BLaER1 treated with 17β-estradiol and CSF1 and Interleukin-3, amounts not matched to agents 10 nM and 100 nM (cell line): ENCODE data around the gene KRTAP10-2.
"Not testable (repeated sequence)": the region's sequence is repeated elsewhere in the genome, so short reads cannot be mapped to it uniquely, and the experiment has no call there.

ENCODE experiments used
- H3K27ac ChIP-seq, 11 experiments: shearing (Covaris generic); formaldehyde crosslinking; 2 replicates each; pipeline ENCODE4 v1.8.1; 2022
- H3K27me3 ChIP-seq, 11 experiments: shearing (Covaris generic); formaldehyde crosslinking; 2 replicates each; pipeline ENCODE4 v1.8.1; 2022
- H3K36me3 ChIP-seq, 11 experiments: shearing (Covaris generic); formaldehyde crosslinking; 2 replicates each; pipeline ENCODE4 v1.8.1; 2022
- H3K4me1 ChIP-seq, 10 experiments: shearing (Covaris generic); formaldehyde crosslinking; 2 replicates each; pipeline ENCODE4 v1.8.1; 2022
- H3K4me2 ChIP-seq, 11 experiments: shearing (Covaris generic); formaldehyde crosslinking; 2 replicates each; pipeline ENCODE4 v1.8.1; 2022
- H3K4me3 ChIP-seq, 10 experiments: shearing (Covaris generic); formaldehyde crosslinking; 2 replicates each; pipeline ENCODE4 v1.8.1; 2022
- H3K9ac ChIP-seq, 11 experiments: shearing (Covaris generic); formaldehyde crosslinking; 2 replicates each; pipeline ENCODE4 v1.8.1; 2022
- H3K9me3 ChIP-seq, 11 experiments: shearing (Covaris generic); formaldehyde crosslinking; replicated peaks in 1 of 11; 2 replicates each; pipeline ENCODE4 v1.8.1; 2022
- H4K20me1 ChIP-seq, 11 experiments: shearing (Covaris generic); formaldehyde crosslinking; 2 replicates each; pipeline ENCODE4 v1.8.1; 2022
- Cebpa-rat ChIP-seq, 11 experiments: shearing (Covaris generic); IDR thresholded peaks; 2 replicates each; pipeline ENCODE4 v1.8.1; 2022

The KRTAP10-2 gene

GRCh38 chr21:44505673-44506278, 45.5 kb downstream of the KRTAP10-2 start:
- no peak for TF ChIP-seq Cebpa-rat (IDR thresholded peaks at IDR 0.05)
- H3K4me2 ChIP-seq: peak overlapping the region in 5 of 11 experiments; percentile 32 to 67 (median 48); a peak in 7 of 22 replicates
- peaks cover 0 to 13% (median 0%) of the 10 kb centered on the region in 11 experiments; a peak in 2 of 22 replicates for H4K20me1 ChIP-seq
- no peaks in the 10 kb centered on the region for H3K27me3 ChIP-seq
- no peak overlapping the region for H3K4me3 ChIP-seq
- H3K9ac ChIP-seq: no peak overlapping the region; a peak in 1 of 22 replicates
- no peaks in the 10 kb centered on the region for H3K9me3 ChIP-seq
- H3K4me1 ChIP-seq: peaks cover 38 to 77% (median 62%) of the 10 kb centered on the region in 10 experiments
- peaks cover 0 to 28% (median 4%) of the 10 kb centered on the region in 11 experiments; a peak in 9 of 22 replicates for H3K36me3 ChIP-seq
- H3K27ac ChIP-seq: no peak overlapping the region

GRCh38 chr21:44503901-44504399, 47.4 kb downstream of the KRTAP10-2 start:
- H3K27ac ChIP-seq: peak overlapping the region; percentile 42 to 96 (median 85); a peak in 21 of 22 replicates
- peak overlapping the region; percentile 27 to 82 (median 64) for H3K4me2 ChIP-seq
- H3K4me3 ChIP-seq: peak overlapping the region in 6 of 10 experiments; percentile 0 to 49 (median 37); a peak in 9 of 20 replicates
- peaks cover 0 to 26% (median 4%) of the 10 kb centered on the region in 11 experiments; a peak in 9 of 22 replicates for H3K36me3 ChIP-seq
- no peak for TF ChIP-seq Cebpa-rat (IDR thresholded peaks at IDR 0.05)
- H3K4me1 ChIP-seq: peaks cover 32 to 70% (median 51%) of the 10 kb centered on the region in 10 experiments
- no peaks in the 10 kb centered on the region for H3K27me3 ChIP-seq
- H3K9me3 ChIP-seq: no peaks in the 10 kb centered on the region
- H3K9ac ChIP-seq: peak overlapping the region in 10 of 11 experiments; percentile 42 to 87 (median 78); a peak in 19 of 22 replicates
- H4K20me1 ChIP-seq: no peaks in the 10 kb centered on the region; a peak in 1 of 22 replicates

- peak overlapping the region in 5 of 10 experiments; percentile 0 to 49 (median 37); a peak in 8 of 20 replicates for H3K4me3 ChIP-seq
- peak overlapping the region in 10 of 11 experiments; percentile 42 to 87 (median 78); a peak in 19 of 22 replicates for H3K9ac ChIP-seq
- not testable (repeated sequence) for H3K27me3 ChIP-seq, H4K20me1 ChIP-seq, H3K9me3 ChIP-seq
- H3K27ac ChIP-seq: peak overlapping the region; percentile 42 to 96 (median 85); a peak in 21 of 22 replicates
- H3K36me3 ChIP-seq: peaks cover 0 to 19% (median 0%) of the 10 kb centered on the region in 11 experiments; a peak in 5 of 22 replicates
- H3K4me2 ChIP-seq: peak overlapping the region; percentile 27 to 82 (median 64); a peak in 21 of 22 replicates
- H3K4me1 ChIP-seq: peaks cover 39 to 76% (median 57%) of the 10 kb centered on the region in 10 experiments
Measured at GRCh38 chr21:44503006-44503889, 48.1 kb downstream of the KRTAP10-2 start.

GRCh38 chr21:44502171-44502958, 48.9 kb downstream of the KRTAP10-2 start:
- Histone ChIP-seq H3K4me2 (peak overlapping the region in 7 of 11 experiments; percentile 38 to 82 (median 67); a peak in 14 of 22 replicates), H3K9me3 (no peaks in the 10 kb centered on the region), H3K4me3 (peak overlapping the region in 1 of 10 experiments; percentile 49; a peak in 2 of 20 replicates), H3K4me1 (peaks cover 44 to 82% (median 66%) of the 10 kb centered on the region in 10 experiments), H3K27ac (peak overlapping the region; percentile 42 to 96 (median 85); a peak in 18 of 22 replicates), H3K36me3 (peaks cover 0 to 12% (median 0%) of the 10 kb centered on the region in 11 experiments; a peak in 4 of 22 replicates), H4K20me1 (no peaks in the 10 kb centered on the region; a peak in 1 of 22 replicates), H3K27me3 (no peaks in the 10 kb centered on the region), H3K9ac (peak overlapping the region in 6 of 11 experiments; percentile 74 to 87 (median 84); a peak in 11 of 22 replicates)
- TF ChIP-seq Cebpa-rat (IDR thresholded peaks at IDR 0.05): no peak
